ENCODE results near the gene FRMPD4.

FRMPD4 gene

GRCh38 chrX:12372111-12372510, 233.8 kb downstream of the FRMPD4 start:
- FAIRE-seq (no peak), DNase-seq (ENCODE audit: insufficient read length, low spot score) (no peak)
- TF ChIP-seq CTCF (IDR thresholded peaks at IDR 0.05; ENCODE audit: insufficient read depth, missing control alignments), result no peak

- no peak for DNase-seq (ENCODE audit: insufficient read length, low spot score)
- TF ChIP-seq CTCF (IDR thresholded peaks at IDR 0.05; ENCODE audit: insufficient read depth, missing control alignments), result no peak
- FAIRE-seq, result no peak
Observed at GRCh38 chrX:12374286-12374685, 236.0 kb downstream of the FRMPD4 start.

GRCh38 chrX:12378253-12378652, 240.0 kb downstream of the FRMPD4 start:
- no peak for DNase-seq (ENCODE audit: insufficient read length, low spot score)
- TF ChIP-seq CTCF (IDR thresholded peaks at IDR 0.05; ENCODE audit: insufficient read depth, missing control alignments), result no peak
- no peak for FAIRE-seq

GRCh38 chrX:12378706-12379105, 240.4 kb downstream of the FRMPD4 start:
- DNase-seq (ENCODE audit: insufficient read length, low spot score) (no peak), FAIRE-seq (no peak)
- no peak for TF ChIP-seq CTCF (IDR thresholded peaks at IDR 0.05; ENCODE audit: insufficient read depth, missing control alignments)

GRCh38 chrX:12379671-12380070, 241.4 kb downstream of the FRMPD4 start:
- FAIRE-seq, result no peak
- TF ChIP-seq CTCF (IDR thresholded peaks at IDR 0.05; ENCODE audit: insufficient read depth, missing control alignments), result no peak
- DNase-seq (ENCODE audit: insufficient read length, low spot score), result no peak

GRCh38 chrX:12383196-12383595, 244.9 kb downstream of the FRMPD4 start:
- no peak for TF ChIP-seq CTCF (IDR thresholded peaks at IDR 0.05; ENCODE audit: insufficient read depth, missing control alignments)
- no peak for DNase-seq (ENCODE audit: insufficient read length, low spot score)
- FAIRE-seq, result no peak

GRCh38 chrX:12390301-12390700, 252.0 kb downstream of the FRMPD4 start:
- DNase-seq (ENCODE audit: insufficient read length, low spot score) (no peak), FAIRE-seq (no peak)
- no peak for TF ChIP-seq CTCF (IDR thresholded peaks at IDR 0.05; ENCODE audit: insufficient read depth, missing control alignments)

Data from D721Med (cell line).